Naive thymus-derived CD4-positive, alpha-beta T cell (primary cell): ENCODE measurements around the gene UGT1A6. TPM values are rescaled to one million over a fixed set of nuclear protein-coding genes. Genes with fewer than 3 reads are reported as not detected.
"Not testable (repeated sequence)": the region's sequence is repeated elsewhere in the genome, so short reads cannot be mapped to it uniquely, and the experiment has no call there.

Experiments
- ATAC-seq: fragments of 150-1000 bp; cut with Tn5 transposase; 2 replicates; pipeline ENCODE4 v1.10.0; 2021; ENCODE audit warnings: mild to moderate bottlenecking, moderate library complexity
- CTCF ChIA-PET: fragments of 350-600 bp; sonication (Branson Sonifier 250); formaldehyde crosslinking; loops from one replicate; lab custom pipeline; 2021; ENCODE audit warnings: antibody characterized with exemption; lab: Charles Lee
- POLR2A ChIA-PET: fragments of 350-600 bp; sonication (Branson Sonifier 250); formaldehyde crosslinking; loops from one replicate; lab custom pipeline; 2021; ENCODE audit warnings: antibody characterized with exemption, inconsistent platforms; lab: Charles Lee
- DNase-seq, 9 donors: peaks; one replicate each; pipeline versions ENCODE4 v3.0.0 to v3.0.0-alpha.2; 2020 to 2022; ENCODE audit warnings: mixed read lengths in 1 of 9
- H3K27ac ChIP-seq: one replicate; pipeline ENCODE4 v1.7.0; 2013; ENCODE audit warnings: mild to moderate bottlenecking, low read depth, low read length, moderate library complexity
- H3K27me3 ChIP-seq, 2 donors: one replicate each; pipeline ENCODE4 v1.7.0; 2013; ENCODE audit warnings: low read length in 2 of 2, mild to moderate bottlenecking in 2 of 2, moderate library complexity in 2 of 2; ENCODE audit not compliant: control insufficient read depth in 2 of 2, insufficient read depth in 2 of 2
- H3K36me3 ChIP-seq, 3 experiments: 1 replicate in 2 of 3; 2 replicates in 1 of 3; pipeline ENCODE4 v1.7.0; 2013; ENCODE audit warnings: low read length in 3 of 3, mild to moderate bottlenecking in 3 of 3, moderate library complexity in 1 of 3; ENCODE audit not compliant: insufficient read depth in 3 of 3, control insufficient read depth in 2 of 3
- H3K4me1 ChIP-seq, 2 donors: one replicate each; pipeline ENCODE4 v1.7.0; 2013; ENCODE audit warnings: low read length in 2 of 2, mild to moderate bottlenecking in 2 of 2, moderate library complexity in 1 of 2; ENCODE audit not compliant: control insufficient read depth in 2 of 2, insufficient read depth in 2 of 2
- H3K4me3 ChIP-seq: 2 replicates; pipeline ENCODE4 v1.7.0; 2013; ENCODE audit warnings: mild to moderate bottlenecking, low read length
- H3K9me3 ChIP-seq, 3 experiments: 1 replicate in 2 of 3; 2 replicates in 1 of 3; pipeline ENCODE4 v1.7.0; 2013; ENCODE audit warnings: low read length in 3 of 3; ENCODE audit not compliant: control insufficient read depth in 2 of 3
- H3K27ac Mint-ChIP-seq, 9 donors: one replicate each; pipeline ENCODE4 v1.8.0; 2020 to 2022; ENCODE audit warnings: mixed read lengths in 9 of 9, mild to moderate bottlenecking in 8 of 9, moderate library complexity in 5 of 9, inconsistent platforms in 2 of 9
- H3K27me3 Mint-ChIP-seq, 5 donors: one replicate each; pipeline ENCODE4 v1.8.0; 2021 to 2022; ENCODE audit warnings: mixed read lengths in 5 of 5, mild to moderate bottlenecking in 1 of 5
- H3K36me3 Mint-ChIP-seq, 5 donors: one replicate each; pipeline ENCODE4 v1.8.0; 2020 to 2022; ENCODE audit warnings: mixed read lengths in 5 of 5, mild to moderate bottlenecking in 3 of 5, inconsistent platforms in 1 of 5
- H3K4me1 Mint-ChIP-seq, 7 donors: one replicate each; pipeline ENCODE4 v1.8.0; 2020 to 2022; ENCODE audit warnings: mixed read lengths in 7 of 7, mild to moderate bottlenecking in 3 of 7, inconsistent platforms in 1 of 7
- H3K4me3 Mint-ChIP-seq, 10 donors: one replicate each; pipeline ENCODE4 v1.8.0; 2020 to 2022; ENCODE audit warnings: mild to moderate bottlenecking in 10 of 10, mixed read lengths in 10 of 10, moderate library complexity in 6 of 10, inconsistent platforms in 2 of 10
- H3K9me3 Mint-ChIP-seq, 11 donors: one replicate each; pipeline ENCODE4 v1.8.0; 2020 to 2022; ENCODE audit warnings: mixed read lengths in 11 of 11, mild to moderate bottlenecking in 4 of 11, inconsistent platforms in 1 of 11, moderate library complexity in 1 of 11
- intact Hi-C, 2 donors: fragments of 100-400 bp; cut with micrococcal nuclease; formaldehyde crosslinking; loops; one replicate each; pipeline ENCODE4 v1.15.1; 2023
- polyA plus RNA-seq, 2 donors: library from polyadenylated mRNA; unstranded; fragments of 300-500 nt; fragmentation: Illumina TruSeq; gene quantifications; one replicate each; pipeline ENCODE4 v1.2.3, GENCODE V29; 2021
- total RNA-seq, 6 experiments: library from RNA in 5 of 6; stranded (reverse) in 5 of 6; gene quantifications; 1 replicate in 5 of 6; 2 replicates in 1 of 6; pipeline ENCODE4 v1.2.3 and lab custom pipeline; 2021 to 2026

The UGT1A6 gene
- total and polyA plus RNA-seq, 7 experiments from 2014 or later = not detected

DNA sequence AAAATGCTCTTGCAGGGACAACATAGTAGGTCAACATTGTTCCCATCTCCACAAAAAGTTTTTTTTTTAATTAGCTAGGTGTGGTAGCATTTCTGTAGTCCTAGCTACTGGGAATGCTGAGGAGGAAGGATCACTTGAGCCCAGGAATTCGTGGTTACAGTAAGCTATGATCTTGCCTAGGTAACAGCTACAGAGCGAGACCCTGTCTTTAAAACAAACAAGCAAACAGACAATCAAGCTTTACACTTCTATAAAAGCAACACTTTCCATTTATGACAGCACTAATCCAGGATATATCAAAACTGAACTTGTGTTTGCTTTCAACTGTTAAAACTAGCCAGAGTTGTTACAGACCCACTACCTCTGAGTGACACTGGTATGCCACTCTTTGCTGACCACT lies 48.2 kb downstream of the UGT1A6 start:
- Histone ChIP-seq H3K36me3 (no peaks in the 10 kb centered on the region), H3K9me3 (no peaks in the 10 kb centered on the region), H3K4me1 (no peaks in the 10 kb centered on the region), H3K4me3 (no peak overlapping the region), H3K27ac (no peak overlapping the region), H3K27me3 (no peaks in the 10 kb centered on the region)
- H3K27ac Mint-ChIP-seq = no peak overlapping the region
- H3K4me1 Mint-ChIP-seq = no peaks in the 10 kb centered on the region
- POLR2A ChIA-PET = no interaction called here
- H3K4me3 Mint-ChIP-seq = no peak overlapping the region
- DNase-seq (no peak), ATAC-seq (no peak)
- H3K36me3 Mint-ChIP-seq = peaks cover 0 to 11% (median 0%) of the 10 kb centered on the region in 5 donors
- H3K9me3 Mint-ChIP-seq = peaks cover 0 to 10% (median 0%) of the 10 kb centered on the region in 11 donors
- intact Hi-C loops = no loop called here
- peaks cover 17 to 25% (median 19%) of the 10 kb centered on the region in 5 donors for H3K27me3 Mint-ChIP-seq
- CTCF ChIA-PET = no interaction called here

DNA sequence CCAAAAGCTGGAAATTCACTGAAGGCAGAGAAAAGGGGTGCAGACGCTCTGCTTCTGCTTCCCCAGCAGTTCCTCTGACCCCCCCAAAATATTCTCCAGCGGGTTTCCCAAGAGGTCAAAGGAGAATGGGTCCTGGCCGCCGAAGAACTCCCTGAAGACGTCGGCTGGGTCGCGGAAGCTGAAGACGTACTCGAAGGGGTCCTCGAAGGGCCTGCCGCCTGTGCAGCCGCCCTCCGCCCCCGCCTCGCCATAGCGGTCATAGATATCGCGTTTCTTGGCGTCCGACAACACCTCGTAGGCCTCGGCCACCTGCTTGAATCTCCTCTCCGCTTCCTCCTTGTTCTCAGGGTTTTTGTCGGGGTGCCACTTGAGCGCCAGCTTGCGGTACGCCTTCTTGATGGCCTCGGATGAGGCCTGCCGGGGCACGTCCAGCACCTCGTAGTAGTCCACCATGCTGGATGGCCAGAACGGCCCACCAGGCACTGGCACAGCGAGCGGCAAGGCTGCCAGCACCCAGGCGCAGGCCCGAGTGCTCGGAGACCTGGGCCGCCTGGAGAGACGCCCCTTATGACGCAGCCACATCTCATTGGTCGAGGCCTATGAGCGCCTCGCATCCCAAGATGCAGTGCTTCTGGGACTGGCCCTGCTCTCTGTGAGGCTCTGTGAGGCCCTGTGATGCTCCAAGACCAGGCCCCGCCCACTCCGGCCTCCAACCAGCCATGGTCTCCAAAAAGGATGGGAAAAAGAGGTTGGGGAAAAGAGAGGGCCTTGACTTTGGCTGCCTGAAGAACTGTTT lies 51.0 kb downstream of the UGT1A6 start:
- H3K4me1 ChIP-seq = no peaks in the 10 kb centered on the region
- no peak overlapping the region for H3K27ac ChIP-seq
- no peaks in the 10 kb centered on the region for H3K27me3 ChIP-seq
- H3K4me1 Mint-ChIP-seq = no peaks in the 10 kb centered on the region
- ChIA-PET POLR2A (no interaction called here), CTCF (no interaction called here)
- no peak for ATAC-seq
- H3K27me3 Mint-ChIP-seq = peaks cover 11 to 28% (median 20%) of the 10 kb centered on the region in 5 donors
- no peaks in the 10 kb centered on the region for H3K36me3 ChIP-seq
- intact Hi-C loops = no loop called here
- no peak overlapping the region for H3K27ac Mint-ChIP-seq
- no peaks in the 10 kb centered on the region for H3K36me3 Mint-ChIP-seq
- H3K9me3 Mint-ChIP-seq = no peaks in the 10 kb centered on the region
- no peak overlapping the region for H3K4me3 Mint-ChIP-seq
- no peak overlapping the region for H3K4me3 ChIP-seq
- H3K9me3 ChIP-seq = no peaks in the 10 kb centered on the region
- DNase-seq = no peak

DNA sequence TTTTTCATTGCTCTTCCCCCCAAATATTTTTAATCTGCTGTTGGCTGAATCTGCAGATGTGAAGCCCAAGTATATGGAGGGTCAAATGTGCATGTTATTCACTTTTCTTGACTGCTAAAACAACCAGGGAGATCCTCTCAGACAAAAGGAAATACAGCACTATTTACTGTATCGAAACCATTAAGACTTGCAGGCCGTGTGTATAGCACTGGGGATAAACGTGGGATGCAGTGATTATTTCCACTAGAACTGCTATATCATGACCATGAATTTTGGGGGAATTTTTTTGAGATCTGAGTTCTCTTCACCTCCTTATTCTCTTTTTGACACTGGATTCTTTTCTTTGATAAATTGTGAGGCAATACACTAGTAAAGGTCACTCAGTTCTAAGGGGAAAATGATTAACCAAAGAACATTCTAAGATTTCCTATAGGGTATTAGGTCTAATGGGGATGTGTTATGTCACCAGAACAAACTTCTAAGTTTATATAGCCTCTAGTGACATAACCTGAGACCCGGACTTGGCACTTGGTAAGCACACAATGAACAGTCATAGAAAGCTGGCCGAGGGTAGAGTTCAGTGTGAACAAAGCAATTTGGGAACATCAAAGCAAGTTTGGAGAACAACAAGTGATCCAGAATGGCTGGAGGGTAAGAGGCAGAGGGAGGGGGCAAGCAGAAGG lies 52.5 kb downstream of the UGT1A6 start:
- Histone ChIP-seq H3K4me1 (no peaks in the 10 kb centered on the region), H3K4me3 (no peak overlapping the region), H3K36me3 (no peaks in the 10 kb centered on the region), H3K27ac (no peak overlapping the region), H3K27me3 (no peaks in the 10 kb centered on the region), H3K9me3 (no peaks in the 10 kb centered on the region)
- ChIA-PET POLR2A (no interaction called here), CTCF (no interaction called here)
- DNase-seq = no peak
- peaks cover 0 to 5% (median 0%) of the 10 kb centered on the region in 5 donors for H3K36me3 Mint-ChIP-seq
- no peaks in the 10 kb centered on the region for H3K4me1 Mint-ChIP-seq
- no peak overlapping the region for H3K27ac Mint-ChIP-seq
- ATAC-seq = no peak
- peaks cover 0 to 7% (median 4%) of the 10 kb centered on the region in 11 donors for H3K9me3 Mint-ChIP-seq
- intact Hi-C loops = no loop called here
- H3K4me3 Mint-ChIP-seq = no peak overlapping the region
- peaks cover 6 to 39% (median 25%) of the 10 kb centered on the region in 5 donors for H3K27me3 Mint-ChIP-seq

DNA sequence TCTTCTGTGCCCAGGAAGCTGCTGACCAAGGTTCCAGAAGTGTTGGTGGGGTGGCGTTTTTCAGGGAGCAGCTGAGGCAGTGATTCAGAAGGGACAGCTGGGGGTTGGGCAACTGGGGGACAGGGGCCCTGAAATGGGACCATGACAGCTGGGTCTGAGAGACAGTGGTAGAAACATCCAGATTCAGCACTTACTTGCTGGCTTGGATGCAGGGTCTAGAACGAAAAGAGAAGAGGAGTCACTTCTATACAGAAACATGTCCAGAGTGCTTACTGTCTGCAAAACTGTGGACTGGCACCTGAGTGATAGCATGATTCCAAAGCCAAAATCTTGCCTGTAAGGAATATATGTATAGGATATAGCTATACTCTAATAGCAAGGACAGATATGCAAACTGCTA lies 53.1 kb downstream of the UGT1A6 start:
- H3K9me3 ChIP-seq, DNase-seq, H3K36me3 Mint-ChIP-seq, H3K27me3 ChIP-seq, H3K4me3 Mint-ChIP-seq, POLR2A ChIA-PET, H3K27ac Mint-ChIP-seq, H3K4me3 ChIP-seq, H3K36me3 ChIP-seq, H3K4me1 ChIP-seq, ATAC-seq, CTCF ChIA-PET, H3K4me1 Mint-ChIP-seq, intact Hi-C loops, H3K27ac ChIP-seq: not testable (repeated sequence)
- peaks cover 4 to 39% (median 24%) of the 10 kb centered on the region in 5 donors for H3K27me3 Mint-ChIP-seq
- H3K9me3 Mint-ChIP-seq = peaks cover 0 to 12% (median 5%) of the 10 kb centered on the region in 11 donors

DNA sequence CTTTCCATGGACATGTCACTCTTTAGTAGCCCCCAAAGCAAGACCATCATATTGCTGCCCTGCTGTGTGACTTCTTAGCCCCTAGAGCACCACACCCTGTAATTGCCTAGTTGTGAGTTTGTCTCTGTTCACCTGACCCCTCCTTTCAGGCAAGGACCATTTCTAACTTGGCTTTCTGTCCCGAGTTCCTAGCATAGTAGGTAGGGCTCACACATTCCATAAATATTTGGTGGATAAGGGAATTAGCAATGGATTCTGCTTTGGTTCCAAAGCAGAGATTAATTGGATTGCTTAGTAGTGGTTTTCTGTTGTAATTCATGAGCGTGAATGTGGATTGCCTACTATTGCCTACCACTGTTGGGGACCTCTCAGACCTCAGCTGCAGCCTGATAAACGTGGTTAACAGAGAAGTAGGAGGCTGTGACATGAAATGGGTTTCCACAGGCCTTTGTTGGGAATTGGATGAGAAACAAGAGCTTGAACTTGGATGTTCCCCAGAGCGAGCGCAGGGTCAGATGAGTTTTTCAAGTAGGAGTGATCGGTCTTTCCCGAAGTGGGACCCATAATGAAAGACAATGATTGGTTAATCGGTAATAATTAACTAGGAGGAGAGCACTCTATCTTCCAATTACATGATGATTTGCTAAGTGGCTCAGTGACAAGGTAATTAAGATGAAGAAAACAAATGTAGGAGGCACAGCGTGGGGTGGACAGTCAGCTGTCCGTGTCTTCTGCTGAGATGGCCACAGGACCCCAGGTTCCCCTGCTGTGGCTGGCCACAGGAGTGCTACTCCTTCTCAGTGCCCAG lies 54.0 kb downstream of the UGT1A6 start:
- no peaks in the 10 kb centered on the region for H3K4me1 ChIP-seq
- intact Hi-C loops = no loop called here
- Mint-ChIP-seq H3K4me1 (no peaks in the 10 kb centered on the region), H3K4me3 (no peak overlapping the region), H3K36me3 (peaks cover 0 to 6% (median 0%) of the 10 kb centered on the region in 5 donors), H3K27me3 (peaks cover 4 to 39% (median 24%) of the 10 kb centered on the region in 5 donors), H3K27ac (no peak overlapping the region), H3K9me3 (peaks cover 5 to 21% (median 13%) of the 10 kb centered on the region in 11 donors)
- no peaks in the 10 kb centered on the region for H3K36me3 ChIP-seq
- H3K27ac ChIP-seq = no peak overlapping the region
- peaks cover 0 to 8% (median 0%) of the 10 kb centered on the region in 3 experiments for H3K9me3 ChIP-seq
- DNase-seq = no peak
- ChIA-PET CTCF (no interaction called here), POLR2A (no interaction called here)
- H3K27me3 ChIP-seq = no peaks in the 10 kb centered on the region
- ATAC-seq = no peak
- H3K4me3 ChIP-seq = no peak overlapping the region

DNA sequence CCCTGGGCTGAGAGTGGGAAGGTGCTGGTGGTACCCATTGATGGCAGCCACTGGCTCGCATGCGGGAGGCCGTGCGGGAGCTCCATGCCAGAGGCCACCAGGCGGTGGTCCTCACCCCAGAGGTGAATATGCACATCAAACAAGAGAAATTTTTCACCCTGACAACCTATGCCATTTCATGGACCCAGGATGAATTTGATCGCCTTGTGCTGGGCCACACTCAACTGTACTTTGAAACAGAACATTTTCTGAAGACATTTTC lies 54.5 kb downstream of the UGT1A6 start:
- no peak overlapping the region for H3K27ac Mint-ChIP-seq
- H3K4me3 ChIP-seq = no peak overlapping the region
- no peaks in the 10 kb centered on the region for H3K27me3 ChIP-seq
- peaks cover 0 to 6% (median 0%) of the 10 kb centered on the region in 5 donors for H3K36me3 Mint-ChIP-seq
- CTCF ChIA-PET = no interaction called here
- H3K27me3 Mint-ChIP-seq = peaks cover 4 to 39% (median 24%) of the 10 kb centered on the region in 5 donors
- H3K4me3 Mint-ChIP-seq = no peak overlapping the region
- peaks cover 8 to 26% (median 13%) of the 10 kb centered on the region in 11 donors for H3K9me3 Mint-ChIP-seq
- peaks cover 0 to 8% (median 0%) of the 10 kb centered on the region in 3 experiments for H3K9me3 ChIP-seq
- H3K4me1 Mint-ChIP-seq = no peaks in the 10 kb centered on the region
- DNase-seq (no peak), ATAC-seq (no peak)
- no peaks in the 10 kb centered on the region for H3K36me3 ChIP-seq
- intact Hi-C loops = no loop called here
- POLR2A ChIA-PET = no interaction called here
- no peak overlapping the region for H3K27ac ChIP-seq
- no peaks in the 10 kb centered on the region for H3K4me1 ChIP-seq
